GM23338 (cell line): Measurements from ENCODE around the gene LRRD1. TPM values are rescaled to one million over a fixed set of nuclear protein-coding genes. Genes with fewer than 3 reads are reported as not detected.

Experiments
- ATAC-seq: fragments of 200-7000 bp; cut with Tn5 transposase; 3 replicates; pipeline ENCODE4 v1.9.1; 2020
- DNase-seq: peaks from one replicate; pipeline ENCODE4 v3.0.0-alpha.2; 2015; ENCODE audit warnings: low spot score
- H2AFZ ChIP-seq: fragments of 200-600 bp; sonication (generic); 2 replicates; pipeline ENCODE4 v1.8.0; 2016; ENCODE audit warnings: antibody characterized with exemption, mild to moderate bottlenecking, moderate library complexity
- H3F3A ChIP-seq: fragments of 200-600 bp; sonication (generic); replicated peaks from 2 replicates; pipeline ENCODE4 v1.8.0; 2017; ENCODE audit warnings: antibody characterized with exemption, mixed run types, low read depth
- H3K27ac ChIP-seq: fragments of 200-600 bp; sonication (generic); 2 replicates; pipeline ENCODE4 v1.6.1; 2016; ENCODE audit warnings: low read depth
- H3K27me3 ChIP-seq: fragments of 200-600 bp; sonication (generic); 2 replicates; pipeline ENCODE4 v1.8.0; 2016; ENCODE audit warnings: mild to moderate bottlenecking, mixed run types, moderate library complexity; ENCODE audit not compliant: insufficient read depth
- H3K36me3 ChIP-seq: fragments of 200-600 bp; sonication (generic); 2 replicates; pipeline ENCODE4 v1.8.0; 2016; ENCODE audit warnings: mild to moderate bottlenecking; ENCODE audit not compliant: insufficient read depth
- H3K4me1 ChIP-seq: fragments of 200-600 bp; sonication (generic); 2 replicates; pipeline ENCODE4 v1.8.0; 2016; ENCODE audit warnings: mild to moderate bottlenecking, moderate library complexity; ENCODE audit not compliant: insufficient read depth
- H3K4me2 ChIP-seq: fragments of 200-600 bp; sonication (generic); 2 replicates; pipeline ENCODE4 v1.7.1; 2017; ENCODE audit warnings: mixed run types
- H3K4me3 ChIP-seq: fragments of 200-600 bp; sonication (generic); 2 replicates; pipeline ENCODE4 v1.6.1; 2016; ENCODE audit warnings: mixed run types
- H3K79me2 ChIP-seq: fragments of 200-600 bp; sonication (generic); replicated peaks from 2 replicates; pipeline ENCODE4 v1.8.0; 2017; ENCODE audit warnings: mild to moderate bottlenecking; ENCODE audit not compliant: insufficient read depth
- H3K9me2 ChIP-seq: fragments of 200-600 bp; sonication (generic); 2 replicates; pipeline ENCODE4 v1.8.0; 2017; ENCODE audit not compliant: insufficient read depth
- H4K20me1 ChIP-seq: fragments of 200-600 bp; sonication (generic); replicated peaks from 2 replicates; pipeline ENCODE4 v1.8.0; 2017; ENCODE audit warnings: mild to moderate bottlenecking; ENCODE audit not compliant: insufficient read depth
- H3K27ac Mint-ChIP-seq: 2 replicates; pipeline ENCODE4 v1.8.0; 2020; ENCODE audit warnings: inconsistent platforms, mild to moderate bottlenecking, moderate library complexity, mixed read lengths
- H3K27me3 Mint-ChIP-seq: 3 replicates; pipeline ENCODE4 v1.8.0; 2022; ENCODE audit warnings: low read depth, mild to moderate bottlenecking, moderate library complexity, mixed read lengths, inconsistent platforms; ENCODE audit not compliant: insufficient read depth, poor library complexity
- H3K36me3 Mint-ChIP-seq: 3 replicates; pipeline ENCODE4 v1.8.0; 2021; ENCODE audit warnings: low read depth, mild to moderate bottlenecking, inconsistent platforms, moderate library complexity, mixed read lengths
- H3K4me1 Mint-ChIP-seq: 3 replicates; pipeline ENCODE4 v1.8.0; 2020; ENCODE audit warnings: mild to moderate bottlenecking, inconsistent platforms, mixed read lengths
- H3K4me3 Mint-ChIP-seq: 3 replicates; pipeline ENCODE4 v1.8.0; 2021; ENCODE audit warnings: moderate library complexity, mild to moderate bottlenecking, inconsistent platforms, mixed read lengths
- H3K9me3 Mint-ChIP-seq: 3 replicates; pipeline ENCODE4 v1.8.0; 2020; ENCODE audit warnings: moderate library complexity, mild to moderate bottlenecking, inconsistent platforms, mixed read lengths
- EZH2 ChIP-seq: fragments of 200-600 bp; sonication (generic); IDR thresholded peaks from one replicate; pipeline ENCODE4 v1.8.0; 2017; ENCODE audit warnings: antibody characterized with exemption, mild to moderate bottlenecking, low read depth; ENCODE audit not compliant: unreplicated experiment
- NANOG ChIP-seq: IDR thresholded peaks from 2 replicates; pipeline ENCODE4 v1.6.1; 2016; ENCODE audit warnings: antibody characterized with exemption, borderline replicate concordance
- POLR2AphosphoS5 ChIP-seq: IDR thresholded peaks from 2 replicates; pipeline ENCODE4 v1.6.1; 2016; ENCODE audit warnings: antibody characterized with exemption, low read depth
- ZNF114 ChIP-seq: fragments of 250-450 bp; sonication (Bioruptor Pico); IDR thresholded peaks from 2 replicates; pipeline ENCODE4 v1.5.0; 2020; ENCODE audit warnings: mild to moderate bottlenecking, moderate library complexity
- ZNF331 ChIP-seq: fragments of 250-450 bp; sonication (Bioruptor Pico); IDR thresholded peaks from 2 replicates; pipeline ENCODE4 v1.5.0; 2020; ENCODE audit warnings: low read depth, mild to moderate bottlenecking, moderate library complexity
- polyA plus RNA-seq: library from polyadenylated mRNA; unstranded; fragments of >200 nt; fragmentation: Nextera tagmentation; extraction: Ambion mirVana; gene quantifications from 2 replicates; pipeline ENCODE4 v1.2.1, GENCODE V29; 2016
- total RNA-seq: library from RNA; depleted of rRNA; stranded (reverse); fragments of >200 nt; shearing (Covaris generic); gene quantifications from 2 replicates; pipeline ENCODE4 v1.2.3, GENCODE V29; 2014
- TF ChIP-seq, protein P1 (sequence below), 2 experiments: fragments of 200-600 bp in 1 of 2; sonication (generic) in 1 of 2; conservative IDR thresholded peaks; 2 replicates each; pipeline versions ENCODE4 v1.5.1 to v1.6.1; 2016 to 2017; ENCODE audit warnings: antibody characterized with exemption in 2 of 2, low read depth in 2 of 2, mild to moderate bottlenecking in 2 of 2, moderate library complexity in 1 of 2
- TF ChIP-seq, protein P2 (sequence below): fragments of 250-450 bp; sonication (Bioruptor Pico); IDR thresholded peaks from 2 replicates; pipeline ENCODE4 v1.5.0; 2020; ENCODE audit warnings: mild to moderate bottlenecking, moderate library complexity
- TF ChIP-seq, protein P3 (sequence below): IDR thresholded peaks from one replicate; pipeline ENCODE4 v1.6.1; 2018; ENCODE audit warnings: antibody characterized with exemption; ENCODE audit not compliant: unreplicated experiment
- TF ChIP-seq, protein P4 (sequence below): IDR thresholded peaks from 2 replicates; pipeline ENCODE4 v1.6.1; 2016; ENCODE audit warnings: antibody characterized with exemption

LRRD1 gene
- total and polyA plus RNA-seq, 2 experiments from 2014 or later = 0.11 TPM; not detected in 1

DNA sequence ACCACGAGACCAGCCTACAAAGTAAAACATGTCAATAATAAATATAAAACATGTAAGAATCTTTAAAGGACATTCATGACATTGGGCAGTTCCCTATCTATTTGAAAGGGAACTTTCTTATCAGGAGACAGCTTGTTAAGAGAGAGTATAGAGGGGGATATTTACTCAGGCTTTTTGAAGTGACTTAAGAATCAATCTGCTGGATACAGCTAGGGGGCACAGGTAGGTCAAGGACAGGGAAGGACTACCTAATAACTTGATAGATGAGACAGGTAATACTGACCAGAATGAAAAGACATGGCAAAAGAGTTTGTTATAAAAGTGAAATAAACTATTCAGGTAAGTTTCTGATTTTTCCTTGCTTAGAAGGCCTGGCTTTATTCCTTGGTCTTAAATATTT, 21.8 kb upstream of the LRRD1 start:
- Histone ChIP-seq H2AFZ (no peak overlapping the region), H3K27ac (no peak overlapping the region), H3F3A (no peaks in the 10 kb centered on the region), H3K4me2 (no peak overlapping the region), H3K4me3 (no peak overlapping the region), H3K4me1 (no peaks in the 10 kb centered on the region), H3K79me2 (no peaks in the 10 kb centered on the region), H3K36me3 (peaks cover 4% of the 10 kb centered on the region; the same call in 1 of the 2 replicates), H3K27me3 (no peaks in the 10 kb centered on the region), H4K20me1 (peaks cover 6% of the 10 kb centered on the region; the same call in 1 of the 2 replicates), H3K9me2 (no peaks in the 10 kb centered on the region)
- peak; percentile 42; the same call in 2 of the 3 replicates for ATAC-seq
- no peak for TF ChIP-seq ZNF114 (CRISPR knock-in tag)
- TF ChIP-seq, protein P1, sequence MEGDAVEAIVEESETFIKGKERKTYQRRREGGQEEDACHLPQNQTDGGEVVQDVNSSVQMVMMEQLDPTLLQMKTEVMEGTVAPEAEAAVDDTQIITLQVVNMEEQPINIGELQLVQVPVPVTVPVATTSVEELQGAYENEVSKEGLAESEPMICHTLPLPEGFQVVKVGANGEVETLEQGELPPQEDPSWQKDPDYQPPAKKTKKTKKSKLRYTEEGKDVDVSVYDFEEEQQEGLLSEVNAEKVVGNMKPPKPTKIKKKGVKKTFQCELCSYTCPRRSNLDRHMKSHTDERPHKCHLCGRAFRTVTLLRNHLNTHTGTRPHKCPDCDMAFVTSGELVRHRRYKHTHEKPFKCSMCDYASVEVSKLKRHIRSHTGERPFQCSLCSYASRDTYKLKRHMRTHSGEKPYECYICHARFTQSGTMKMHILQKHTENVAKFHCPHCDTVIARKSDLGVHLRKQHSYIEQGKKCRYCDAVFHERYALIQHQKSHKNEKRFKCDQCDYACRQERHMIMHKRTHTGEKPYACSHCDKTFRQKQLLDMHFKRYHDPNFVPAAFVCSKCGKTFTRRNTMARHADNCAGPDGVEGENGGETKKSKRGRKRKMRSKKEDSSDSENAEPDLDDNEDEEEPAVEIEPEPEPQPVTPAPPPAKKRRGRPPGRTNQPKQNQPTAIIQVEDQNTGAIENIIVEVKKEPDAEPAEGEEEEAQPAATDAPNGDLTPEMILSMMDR (conservative IDR thresholded peaks at IDR 0.05; ENCODE audit: low read depth in 2 of 2) = peak; percentile 37 to 42
- TF ChIP-seq EZH2 = no peak
- no peaks in the 10 kb centered on the region for H3K4me1 Mint-ChIP-seq
- peak; percentile 30 for DNase-seq
- no peak overlapping the region for H3K4me3 Mint-ChIP-seq
- no peaks in the 10 kb centered on the region for H3K9me3 Mint-ChIP-seq
- H3K36me3 Mint-ChIP-seq = peaks cover 9% of the 10 kb centered on the region
- H3K27me3 Mint-ChIP-seq = peaks cover under 1% of the 10 kb centered on the region
- no peak overlapping the region for H3K27ac Mint-ChIP-seq

DNA sequence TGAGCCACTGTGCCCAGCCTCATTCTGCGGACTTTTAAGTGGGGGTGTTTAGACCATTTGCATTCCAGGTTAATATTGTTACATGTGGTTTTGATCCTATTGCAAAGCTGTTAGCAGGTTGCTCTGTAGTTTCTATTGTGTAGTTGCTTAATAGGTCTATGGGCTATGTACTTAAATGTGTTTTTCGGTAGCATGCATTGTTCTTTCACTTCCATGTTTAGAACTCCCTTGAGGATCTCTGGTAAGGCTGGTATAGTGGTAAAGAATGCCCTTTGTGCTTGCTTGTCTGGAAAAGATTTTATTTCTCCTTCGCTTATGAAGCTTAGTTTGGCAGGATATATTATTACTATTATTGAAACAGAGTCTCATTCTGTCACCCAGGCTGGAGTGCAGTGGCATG, 13.4 kb upstream of the LRRD1 start:
- Mint-ChIP-seq H3K9me3 (peaks cover 67% of the 10 kb centered on the region), H3K4me1 (no peaks in the 10 kb centered on the region), H3K27me3 (peaks cover 18% of the 10 kb centered on the region), H3K4me3 (no peak overlapping the region), H3K27ac (no peak overlapping the region), H3K36me3 (peaks cover 73% of the 10 kb centered on the region)
- Histone ChIP-seq H3F3A (no peaks in the 10 kb centered on the region), H4K20me1 (no peaks in the 10 kb centered on the region), H3K27me3 (no peaks in the 10 kb centered on the region), H2AFZ (no peak overlapping the region), H3K4me3 (no peak overlapping the region), H3K79me2 (no peaks in the 10 kb centered on the region), H3K36me3 (peaks cover 6% of the 10 kb centered on the region; the same call in 1 of the 2 replicates), H3K4me2 (no peak overlapping the region), H3K27ac (no peak overlapping the region), H3K4me1 (no peaks in the 10 kb centered on the region), H3K9me2 (0 out of 2 replicates have a peak, but pooled peaks cover 4% of the 10 kb centered on the region)
- ATAC-seq = no peak
- DNase-seq = no peak
- TF ChIP-seq ZNF331 (CRISPR knock-in tag) (no peak), EZH2 (no peak), ZNF114 (CRISPR knock-in tag) (no peak), POLR2AphosphoS5 (no peak), NANOG (no peak)
- TF ChIP-seq, protein P2, sequence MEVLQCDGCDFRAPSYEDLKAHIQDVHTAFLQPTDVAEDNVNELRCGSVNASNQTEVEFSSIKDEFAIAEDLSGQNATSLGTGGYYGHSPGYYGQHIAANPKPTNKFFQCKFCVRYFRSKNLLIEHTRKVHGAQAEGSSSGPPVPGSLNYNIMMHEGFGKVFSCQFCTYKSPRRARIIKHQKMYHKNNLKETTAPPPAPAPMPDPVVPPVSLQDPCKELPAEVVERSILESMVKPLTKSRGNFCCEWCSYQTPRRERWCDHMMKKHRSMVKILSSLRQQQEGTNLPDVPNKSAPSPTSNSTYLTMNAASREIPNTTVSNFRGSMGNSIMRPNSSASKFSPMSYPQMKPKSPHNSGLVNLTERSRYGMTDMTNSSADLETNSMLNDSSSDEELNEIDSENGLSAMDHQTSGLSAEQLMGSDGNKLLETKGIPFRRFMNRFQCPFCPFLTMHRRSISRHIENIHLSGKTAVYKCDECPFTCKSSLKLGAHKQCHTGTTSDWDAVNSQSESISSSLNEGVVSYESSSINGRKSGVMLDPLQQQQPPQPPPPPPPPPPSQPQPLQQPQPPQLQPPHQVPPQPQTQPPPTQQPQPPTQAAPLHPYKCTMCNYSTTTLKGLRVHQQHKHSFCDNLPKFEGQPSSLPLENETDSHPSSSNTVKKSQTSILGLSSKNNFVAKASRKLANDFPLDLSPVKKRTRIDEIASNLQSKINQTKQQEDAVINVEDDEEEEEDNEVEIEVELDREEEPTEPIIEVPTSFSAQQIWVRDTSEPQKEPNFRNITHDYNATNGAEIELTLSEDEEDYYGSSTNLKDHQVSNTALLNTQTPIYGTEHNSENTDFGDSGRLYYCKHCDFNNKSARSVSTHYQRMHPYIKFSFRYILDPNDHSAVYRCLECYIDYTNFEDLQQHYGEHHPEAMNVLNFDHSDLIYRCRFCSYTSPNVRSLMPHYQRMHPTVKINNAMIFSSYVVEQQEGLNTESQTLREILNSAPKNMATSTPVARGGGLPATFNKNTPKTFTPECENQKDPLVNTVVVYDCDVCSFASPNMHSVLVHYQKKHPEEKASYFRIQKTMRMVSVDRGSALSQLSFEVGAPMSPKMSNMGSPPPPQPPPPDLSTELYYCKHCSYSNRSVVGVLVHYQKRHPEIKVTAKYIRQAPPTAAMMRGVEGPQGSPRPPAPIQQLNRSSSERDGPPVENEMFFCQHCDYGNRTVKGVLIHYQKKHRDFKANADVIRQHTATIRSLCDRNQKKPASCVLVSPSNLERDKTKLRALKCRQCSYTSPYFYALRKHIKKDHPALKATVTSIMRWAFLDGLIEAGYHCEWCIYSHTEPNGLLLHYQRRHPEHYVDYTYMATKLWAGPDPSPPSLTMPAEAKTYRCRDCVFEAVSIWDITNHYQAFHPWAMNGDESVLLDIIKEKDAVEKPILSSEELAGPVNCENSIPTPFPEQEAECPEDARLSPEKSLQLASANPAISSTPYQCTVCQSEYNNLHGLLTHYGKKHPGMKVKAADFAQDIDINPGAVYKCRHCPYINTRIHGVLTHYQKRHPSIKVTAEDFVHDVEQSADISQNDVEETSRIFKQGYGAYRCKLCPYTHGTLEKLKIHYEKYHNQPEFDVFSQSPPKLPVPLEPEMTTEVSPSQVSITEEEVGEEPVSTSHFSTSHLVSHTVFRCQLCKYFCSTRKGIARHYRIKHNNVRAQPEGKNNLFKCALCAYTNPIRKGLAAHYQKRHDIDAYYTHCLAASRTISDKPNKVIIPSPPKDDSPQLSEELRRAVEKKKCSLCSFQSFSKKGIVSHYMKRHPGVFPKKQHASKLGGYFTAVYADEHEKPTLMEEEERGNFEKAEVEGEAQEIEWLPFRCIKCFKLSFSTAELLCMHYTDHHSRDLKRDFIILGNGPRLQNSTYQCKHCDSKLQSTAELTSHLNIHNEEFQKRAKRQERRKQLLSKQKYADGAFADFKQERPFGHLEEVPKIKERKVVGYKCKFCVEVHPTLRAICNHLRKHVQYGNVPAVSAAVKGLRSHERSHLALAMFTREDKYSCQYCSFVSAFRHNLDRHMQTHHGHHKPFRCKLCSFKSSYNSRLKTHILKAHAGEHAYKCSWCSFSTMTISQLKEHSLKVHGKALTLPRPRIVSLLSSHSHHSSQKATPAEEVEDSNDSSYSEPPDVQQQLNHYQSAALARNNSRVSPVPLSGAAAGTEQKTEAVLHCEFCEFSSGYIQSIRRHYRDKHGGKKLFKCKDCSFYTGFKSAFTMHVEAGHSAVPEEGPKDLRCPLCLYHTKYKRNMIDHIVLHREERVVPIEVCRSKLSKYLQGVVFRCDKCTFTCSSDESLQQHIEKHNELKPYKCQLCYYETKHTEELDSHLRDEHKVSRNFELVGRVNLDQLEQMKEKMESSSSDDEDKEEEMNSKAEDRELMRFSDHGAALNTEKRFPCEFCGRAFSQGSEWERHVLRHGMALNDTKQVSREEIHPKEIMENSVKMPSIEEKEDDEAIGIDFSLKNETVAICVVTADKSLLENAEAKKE (CRISPR knock-in tag) = no peak
- TF ChIP-seq, protein P3, sequence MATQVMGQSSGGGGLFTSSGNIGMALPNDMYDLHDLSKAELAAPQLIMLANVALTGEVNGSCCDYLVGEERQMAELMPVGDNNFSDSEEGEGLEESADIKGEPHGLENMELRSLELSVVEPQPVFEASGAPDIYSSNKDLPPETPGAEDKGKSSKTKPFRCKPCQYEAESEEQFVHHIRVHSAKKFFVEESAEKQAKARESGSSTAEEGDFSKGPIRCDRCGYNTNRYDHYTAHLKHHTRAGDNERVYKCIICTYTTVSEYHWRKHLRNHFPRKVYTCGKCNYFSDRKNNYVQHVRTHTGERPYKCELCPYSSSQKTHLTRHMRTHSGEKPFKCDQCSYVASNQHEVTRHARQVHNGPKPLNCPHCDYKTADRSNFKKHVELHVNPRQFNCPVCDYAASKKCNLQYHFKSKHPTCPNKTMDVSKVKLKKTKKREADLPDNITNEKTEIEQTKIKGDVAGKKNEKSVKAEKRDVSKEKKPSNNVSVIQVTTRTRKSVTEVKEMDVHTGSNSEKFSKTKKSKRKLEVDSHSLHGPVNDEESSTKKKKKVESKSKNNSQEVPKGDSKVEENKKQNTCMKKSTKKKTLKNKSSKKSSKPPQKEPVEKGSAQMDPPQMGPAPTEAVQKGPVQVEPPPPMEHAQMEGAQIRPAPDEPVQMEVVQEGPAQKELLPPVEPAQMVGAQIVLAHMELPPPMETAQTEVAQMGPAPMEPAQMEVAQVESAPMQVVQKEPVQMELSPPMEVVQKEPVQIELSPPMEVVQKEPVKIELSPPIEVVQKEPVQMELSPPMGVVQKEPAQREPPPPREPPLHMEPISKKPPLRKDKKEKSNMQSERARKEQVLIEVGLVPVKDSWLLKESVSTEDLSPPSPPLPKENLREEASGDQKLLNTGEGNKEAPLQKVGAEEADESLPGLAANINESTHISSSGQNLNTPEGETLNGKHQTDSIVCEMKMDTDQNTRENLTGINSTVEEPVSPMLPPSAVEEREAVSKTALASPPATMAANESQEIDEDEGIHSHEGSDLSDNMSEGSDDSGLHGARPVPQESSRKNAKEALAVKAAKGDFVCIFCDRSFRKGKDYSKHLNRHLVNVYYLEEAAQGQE = no peak
- TF ChIP-seq, protein P4, sequence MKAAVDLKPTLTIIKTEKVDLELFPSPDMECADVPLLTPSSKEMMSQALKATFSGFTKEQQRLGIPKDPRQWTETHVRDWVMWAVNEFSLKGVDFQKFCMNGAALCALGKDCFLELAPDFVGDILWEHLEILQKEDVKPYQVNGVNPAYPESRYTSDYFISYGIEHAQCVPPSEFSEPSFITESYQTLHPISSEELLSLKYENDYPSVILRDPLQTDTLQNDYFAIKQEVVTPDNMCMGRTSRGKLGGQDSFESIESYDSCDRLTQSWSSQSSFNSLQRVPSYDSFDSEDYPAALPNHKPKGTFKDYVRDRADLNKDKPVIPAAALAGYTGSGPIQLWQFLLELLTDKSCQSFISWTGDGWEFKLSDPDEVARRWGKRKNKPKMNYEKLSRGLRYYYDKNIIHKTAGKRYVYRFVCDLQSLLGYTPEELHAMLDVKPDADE = no peak
